HG03457 (cell line): ENCODE data around the gene C10orf90.

Experiments used
- ATAC-seq: cut with Tn5 transposase; IDR thresholded peaks from one replicate; pipeline ENCODE4 v1.9.1; 2021; ENCODE audit warnings: moderate number of reproducible peaks; ENCODE audit not compliant: unreplicated experiment

Gene C10orf90

DNA sequence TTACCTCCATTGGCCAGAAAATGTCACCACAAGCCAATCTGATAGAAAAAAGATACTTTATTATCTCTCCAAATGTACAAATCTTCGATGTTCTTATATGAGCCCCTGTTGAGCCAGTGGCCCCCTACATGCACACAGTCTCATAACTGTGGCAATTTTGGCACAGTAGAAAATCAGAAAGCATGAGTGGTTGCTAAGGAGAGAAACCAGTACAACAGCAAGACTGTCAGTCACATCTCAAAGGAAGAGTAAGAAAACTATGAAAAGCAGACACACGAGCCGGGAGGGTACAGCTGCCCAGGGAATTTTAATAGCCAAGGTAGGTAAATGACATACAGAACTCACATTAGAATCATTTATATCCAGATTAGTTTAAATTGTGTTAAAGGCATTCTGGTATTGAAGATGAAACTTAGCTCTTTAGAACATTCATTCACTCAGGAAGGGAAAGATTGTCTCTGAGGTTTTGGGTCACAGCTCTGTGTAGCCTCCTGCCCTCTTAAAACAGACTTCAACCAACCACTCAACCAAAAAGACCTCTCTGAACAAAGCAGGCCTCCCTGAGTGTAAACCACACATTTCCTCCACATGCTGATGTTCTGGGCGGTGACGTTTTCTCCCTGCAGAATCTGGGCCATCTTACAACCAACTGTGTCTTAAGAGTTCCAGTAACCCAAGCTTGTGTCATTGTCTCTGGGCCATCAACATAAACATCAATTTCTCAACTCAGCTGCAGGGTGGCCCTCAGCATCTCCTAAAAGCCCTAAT, 201.4 kb downstream of the C10orf90 start:
- ATAC-seq, result no peak

DNA sequence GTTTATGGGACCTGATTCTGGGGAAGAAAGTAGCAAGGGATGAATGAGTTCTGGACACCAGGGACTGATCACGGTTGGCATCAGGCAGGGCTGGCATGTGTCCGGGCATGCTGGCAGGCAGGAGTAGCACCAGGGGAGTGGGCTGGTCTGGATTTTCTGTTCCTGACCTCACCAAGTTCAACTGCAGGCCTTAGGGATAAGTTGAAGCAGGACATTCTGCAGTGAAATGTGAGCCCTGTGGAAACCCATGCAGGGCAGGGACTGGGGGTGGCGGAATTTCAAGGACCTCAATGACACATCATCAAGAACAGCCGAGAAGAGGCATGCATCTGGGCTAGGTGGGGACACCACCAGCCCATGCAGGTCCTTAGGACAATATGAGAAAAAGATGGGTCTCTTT, 202.0 kb downstream of the C10orf90 start:
- no peak for ATAC-seq

DNA sequence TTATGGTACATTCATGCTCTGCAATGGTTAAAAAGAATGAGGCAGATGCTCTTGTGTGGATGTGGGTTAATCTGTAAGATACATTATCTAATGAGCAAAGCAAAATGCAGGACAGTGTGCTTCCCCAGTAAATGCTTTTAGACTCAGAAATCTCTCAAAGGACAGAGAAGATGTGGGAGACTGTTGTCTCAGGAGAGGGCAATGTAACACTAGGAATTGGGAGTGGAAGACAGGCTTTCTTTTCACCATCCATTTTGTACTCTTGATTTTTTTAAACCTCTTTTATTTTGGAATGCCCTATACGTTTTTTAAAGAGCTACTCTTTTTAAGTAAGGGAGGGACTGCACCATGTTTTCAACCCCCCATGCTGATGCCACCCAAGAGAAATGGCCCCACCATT, 204.7 kb downstream of the C10orf90 start:
- no peak for ATAC-seq

DNA sequence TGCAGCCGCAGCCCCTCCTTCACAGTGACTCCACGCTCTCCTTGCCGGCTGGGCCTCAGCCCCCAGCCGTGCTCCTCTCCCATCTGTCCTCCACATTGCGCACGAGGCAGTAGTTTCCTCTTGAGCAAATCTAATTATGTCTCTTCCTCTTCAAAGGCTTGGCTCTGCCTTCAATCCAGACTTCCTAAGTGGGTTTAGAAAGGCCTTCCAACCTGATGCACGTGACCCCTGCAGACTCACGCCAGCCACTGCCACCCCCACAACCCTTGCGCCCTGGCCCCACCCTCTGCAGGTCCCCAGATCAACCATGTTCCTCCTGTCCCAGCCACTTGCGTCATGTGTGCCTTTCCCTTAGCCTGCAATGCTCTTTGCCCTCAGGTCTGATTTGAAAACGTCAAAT, 207.2 kb downstream of the C10orf90 start:
- ATAC-seq, result no peak

DNA sequence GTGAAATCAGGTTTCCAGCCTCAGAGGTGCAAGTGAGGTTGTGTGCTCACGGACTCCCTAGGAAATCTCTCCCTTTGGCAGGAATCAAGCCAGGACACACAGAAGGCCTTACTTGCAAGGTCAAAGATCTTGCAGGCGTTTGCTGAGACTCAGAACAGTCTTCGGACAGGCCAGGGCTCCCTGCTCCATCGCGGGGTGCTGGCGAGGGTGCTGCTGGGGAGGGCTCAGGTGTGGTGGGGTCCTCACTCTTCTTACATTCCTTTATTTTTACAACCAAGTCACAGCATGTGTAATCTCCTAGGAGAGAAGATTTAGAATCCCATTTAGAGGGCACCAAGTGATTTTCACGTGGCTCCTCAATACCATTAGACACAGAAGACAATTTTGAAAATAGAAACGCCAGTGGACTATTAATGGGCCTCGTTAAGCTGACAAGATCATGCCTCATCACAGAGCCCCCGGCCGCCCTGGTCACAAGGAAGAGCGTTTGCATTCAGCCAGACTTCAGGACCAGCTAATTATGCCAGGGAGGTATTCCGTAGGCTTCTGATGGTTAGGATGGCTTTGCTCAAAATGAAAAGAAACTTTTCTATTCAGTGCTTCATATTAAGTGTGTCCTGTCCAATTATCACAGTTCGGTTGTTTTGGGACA, 209.1 kb downstream of the C10orf90 start:
- ATAC-seq, result no peak

DNA sequence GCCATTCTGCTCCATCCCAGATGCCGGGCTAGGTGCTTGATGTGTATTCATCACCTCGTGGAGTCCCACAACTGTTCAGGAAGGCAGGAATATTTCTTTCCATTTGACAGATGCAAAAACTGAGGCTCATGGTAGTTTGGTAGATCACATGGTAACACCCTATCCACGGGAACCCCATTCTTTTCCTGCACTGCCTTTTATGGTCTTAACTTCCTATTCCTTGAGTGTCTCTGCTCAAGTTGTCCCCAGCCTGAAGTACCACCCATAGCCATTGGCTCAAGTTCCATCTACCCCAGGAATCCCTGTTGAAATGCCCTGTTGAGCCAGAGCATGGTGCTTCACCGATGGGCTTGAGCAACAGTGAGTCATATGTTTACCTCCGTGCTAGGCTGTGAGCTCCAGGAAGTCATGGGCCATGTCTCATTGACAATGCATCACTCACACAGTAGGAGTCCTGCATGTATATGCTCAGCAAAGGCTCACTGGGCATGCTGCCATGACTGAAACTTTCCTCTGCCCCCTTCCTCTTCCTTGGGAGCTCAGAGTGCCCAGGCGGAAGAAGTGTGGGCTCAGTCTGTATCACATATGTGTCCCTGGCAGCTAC, 210.5 kb downstream of the C10orf90 start:
- no peak for ATAC-seq

DNA sequence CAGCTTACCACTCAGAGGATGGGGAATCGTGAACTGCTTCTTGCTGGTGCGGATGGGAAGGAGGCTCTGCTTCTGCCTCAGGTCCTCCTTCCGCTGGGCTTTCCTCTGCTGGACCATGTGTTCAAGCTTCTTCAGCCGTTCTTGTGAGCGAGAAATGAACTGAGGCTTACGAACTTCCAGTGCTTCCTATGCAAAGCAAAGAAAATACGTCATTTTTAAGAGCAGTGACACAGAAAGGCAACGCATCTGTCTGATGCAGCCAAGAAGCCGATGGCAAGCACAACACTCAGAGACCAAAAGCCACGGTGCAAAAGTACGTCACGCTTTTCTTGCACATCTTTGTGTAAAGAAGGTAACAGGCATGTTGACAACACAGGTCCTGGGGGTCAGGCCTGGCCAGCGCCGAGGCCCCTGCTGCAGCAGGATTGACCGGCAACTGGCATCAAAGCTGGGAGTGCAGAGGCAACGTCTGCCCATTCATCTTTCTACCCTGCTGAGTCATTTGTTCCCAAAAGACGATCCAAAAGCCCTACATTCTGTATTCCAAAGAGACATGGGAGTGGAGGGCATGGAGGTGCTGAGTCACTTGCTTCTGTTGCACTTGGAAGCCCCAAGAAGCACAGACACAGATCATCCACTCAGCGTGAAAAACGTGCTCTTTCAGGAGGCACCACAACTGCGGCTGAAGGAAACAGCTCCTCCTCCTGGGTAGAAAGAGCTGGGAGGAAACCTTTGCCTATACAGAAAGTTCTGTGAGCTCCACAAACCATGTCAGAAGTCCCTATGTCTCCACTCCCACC, 211.3 kb downstream of the C10orf90 start:
- no peak for ATAC-seq

DNA sequence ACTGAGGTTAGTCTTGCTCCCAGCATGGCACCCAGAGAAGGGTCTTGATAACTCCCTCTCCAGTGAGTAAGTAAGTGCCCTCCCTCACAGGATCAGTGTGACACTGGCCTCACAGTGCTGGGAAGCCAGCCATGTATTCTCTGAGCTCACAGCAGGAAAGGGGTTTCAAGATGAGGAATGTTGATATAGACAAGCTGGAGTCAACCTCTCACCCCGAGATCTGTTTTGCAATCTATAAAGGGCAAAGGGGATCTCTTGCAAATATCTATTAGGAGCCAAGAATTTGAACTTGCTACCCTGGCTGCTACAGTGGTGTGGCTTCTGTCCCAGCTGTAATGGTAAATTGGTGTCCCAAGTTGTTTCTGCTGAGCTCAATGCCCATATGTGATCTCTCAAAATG, 212.0 kb downstream of the C10orf90 start:
- no peak for ATAC-seq

DNA sequence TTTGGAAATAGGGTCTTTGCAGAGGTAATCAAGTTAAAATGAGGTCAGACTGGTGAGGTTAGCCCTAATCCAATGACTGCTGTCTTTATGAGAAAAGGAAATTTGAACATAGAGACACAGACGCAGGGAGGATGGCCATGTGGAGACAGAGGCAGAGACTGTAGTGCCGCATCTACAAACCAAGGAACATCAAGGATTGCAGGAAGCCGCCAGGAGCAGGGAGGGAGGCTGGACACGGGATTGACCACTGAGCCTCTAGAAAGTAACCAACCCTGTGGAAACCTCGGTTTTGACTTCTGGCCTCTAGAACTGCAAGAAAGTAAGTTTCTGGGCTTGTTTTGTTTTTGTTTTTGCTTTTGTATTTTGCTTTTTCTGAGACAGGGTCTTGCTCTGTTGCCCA, 213.9 kb downstream of the C10orf90 start:
- ATAC-seq, result no peak

DNA sequence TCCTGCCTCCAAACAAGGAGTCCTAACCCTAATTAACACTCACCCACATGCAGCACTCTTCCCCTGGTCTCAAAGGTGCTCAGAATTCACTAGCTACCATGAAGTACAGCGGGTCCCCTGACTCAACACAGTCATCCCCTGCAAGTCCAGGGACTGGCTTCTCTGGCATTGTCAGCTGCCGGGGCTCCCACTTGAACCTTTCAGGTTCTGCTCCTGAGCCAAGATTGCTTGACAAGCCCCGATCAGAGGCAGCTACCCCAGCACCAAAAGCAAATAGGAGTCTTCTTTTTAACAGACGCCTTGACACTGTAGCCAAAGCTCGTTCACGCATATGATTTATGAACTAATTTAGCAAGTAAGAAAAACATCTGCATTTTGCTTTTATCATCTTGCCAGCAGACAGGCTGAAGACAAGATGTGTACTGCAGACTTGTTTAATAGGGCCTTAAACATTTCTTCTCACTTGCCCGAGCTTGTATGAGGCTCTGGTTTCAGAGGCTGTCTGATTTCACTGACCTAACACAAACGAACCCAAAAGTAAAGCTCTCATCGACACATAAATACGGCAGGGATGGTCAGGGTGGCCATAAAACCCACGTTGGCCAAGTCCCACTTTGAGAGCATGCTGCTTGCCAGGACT, 214.6 kb downstream of the C10orf90 start:
- ATAC-seq, result no peak

DNA sequence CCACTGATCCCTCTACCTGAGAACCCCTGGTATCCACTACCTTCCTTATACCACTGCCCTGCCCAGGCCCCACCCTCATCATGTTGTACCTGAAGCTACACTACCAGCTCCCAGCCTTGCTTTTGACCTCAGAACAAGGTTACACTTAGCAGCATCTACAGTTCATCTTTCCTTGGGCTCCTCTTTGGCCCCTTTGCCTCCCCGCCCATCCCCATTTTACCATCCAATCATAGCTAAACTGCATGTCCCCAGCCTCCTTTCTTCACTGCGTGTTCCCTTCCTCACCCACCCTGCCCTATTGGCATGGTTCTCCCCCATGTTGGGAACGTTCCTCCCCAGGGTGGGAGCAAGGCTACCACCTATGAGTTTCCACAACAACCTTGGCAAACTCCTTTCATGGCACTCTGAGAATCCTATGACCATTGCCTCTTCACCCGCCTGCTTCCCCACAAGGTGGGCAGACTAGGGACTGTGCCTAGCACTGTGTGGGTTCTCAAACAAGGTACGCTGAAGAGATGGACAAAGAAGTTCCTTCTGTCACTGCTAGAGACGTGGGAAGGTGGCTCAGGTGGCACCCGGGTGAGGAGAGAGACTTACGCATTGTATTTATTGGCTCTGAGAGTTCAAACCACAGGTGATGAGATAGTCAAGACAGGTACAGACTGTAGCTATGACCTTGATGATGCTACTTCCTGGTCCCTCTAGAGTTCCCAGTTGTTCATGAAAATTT, 215.3 kb downstream of the C10orf90 start:
- ATAC-seq, result no peak

DNA sequence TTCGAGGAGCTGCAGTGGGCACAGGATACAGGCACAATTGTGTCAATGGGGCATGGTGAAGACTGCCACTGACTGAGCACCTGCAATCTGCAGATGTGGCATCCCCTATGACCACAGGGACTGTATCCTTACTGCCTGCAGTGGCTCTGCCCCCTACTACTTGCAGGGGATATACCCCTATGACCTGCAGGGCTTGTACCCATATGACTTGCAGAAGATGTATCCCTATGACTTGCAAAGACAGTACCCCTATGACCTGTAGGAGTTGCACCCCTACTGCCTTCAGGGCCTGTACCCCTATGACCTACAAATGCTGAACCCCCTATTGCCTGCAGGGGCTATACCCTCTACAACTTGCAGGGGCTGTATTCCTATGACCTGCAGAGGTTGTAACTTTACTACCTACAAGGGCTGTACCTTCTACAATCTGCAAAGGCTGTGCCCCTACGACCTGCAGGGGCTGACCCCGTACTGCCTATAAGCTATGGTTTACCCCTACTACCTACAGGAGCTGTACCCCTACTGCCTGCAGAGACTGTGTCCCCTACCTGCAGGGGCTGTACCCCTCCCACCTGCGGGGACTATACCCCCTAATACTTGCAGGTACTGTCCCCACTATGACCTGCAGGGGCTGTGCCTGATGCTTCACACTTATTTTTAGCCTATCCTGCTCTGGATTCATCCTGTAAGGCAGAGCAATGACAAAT, 216.3 kb downstream of the C10orf90 start:
- ATAC-seq, result no peak

DNA sequence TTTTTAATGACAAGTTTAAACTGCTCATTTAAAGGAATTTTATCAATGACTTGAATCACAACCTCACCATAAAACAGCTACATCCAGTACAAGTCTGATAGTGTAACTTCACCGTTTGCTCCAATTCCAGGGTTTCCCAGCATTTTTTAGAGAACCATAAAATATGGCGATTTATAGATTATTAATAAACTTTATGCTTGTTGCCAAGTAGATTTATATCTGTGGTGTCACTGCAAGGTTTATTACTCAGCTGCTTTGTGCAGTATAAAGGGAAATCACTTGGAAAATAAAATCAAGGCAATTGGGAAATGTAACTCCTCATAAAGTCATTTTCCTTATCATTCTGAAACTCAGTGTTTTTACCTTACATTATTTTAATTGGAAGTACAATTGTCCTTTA, 218.2 kb downstream of the C10orf90 start:
- no peak for ATAC-seq

DNA sequence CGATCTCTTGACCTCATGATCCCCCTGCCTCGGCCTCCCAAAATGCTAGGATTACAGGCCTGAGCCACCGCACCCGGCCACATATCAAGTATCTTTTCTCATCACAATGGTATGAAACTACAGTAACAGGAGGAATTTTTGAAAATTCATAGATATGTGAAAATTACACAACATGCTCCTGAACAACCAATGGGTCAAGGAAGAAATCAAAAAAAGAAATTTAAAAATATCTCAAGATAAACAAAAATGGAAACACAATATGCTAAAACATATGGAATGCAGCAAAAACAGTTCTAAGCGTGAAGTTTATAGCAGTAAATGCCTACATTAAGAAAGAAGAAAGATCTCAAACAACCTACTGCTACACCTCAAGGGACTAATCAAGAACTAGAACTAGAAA, 222.4 kb downstream of the C10orf90 start:
- no peak for ATAC-seq

DNA sequence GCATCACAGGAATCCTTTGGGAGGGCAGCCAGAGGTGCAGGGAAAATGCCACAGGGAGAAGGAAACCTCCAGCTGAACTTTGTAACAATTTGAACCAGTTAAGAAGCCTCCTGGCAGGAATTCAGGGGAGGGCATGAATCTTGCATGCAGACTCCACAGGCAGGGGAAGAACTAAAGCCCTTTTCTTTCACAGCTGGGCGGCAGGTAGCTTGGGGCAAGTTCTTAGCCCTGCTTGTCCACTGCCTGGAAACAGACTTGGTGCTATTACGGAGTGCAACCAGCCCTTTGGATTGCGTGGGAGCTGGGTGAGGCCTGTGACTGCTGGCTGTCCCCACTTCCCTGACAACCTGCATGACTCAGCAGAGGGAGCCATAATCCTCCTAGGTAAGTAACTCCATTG, 230.6 kb downstream of the C10orf90 start:
- no peak for ATAC-seq

DNA sequence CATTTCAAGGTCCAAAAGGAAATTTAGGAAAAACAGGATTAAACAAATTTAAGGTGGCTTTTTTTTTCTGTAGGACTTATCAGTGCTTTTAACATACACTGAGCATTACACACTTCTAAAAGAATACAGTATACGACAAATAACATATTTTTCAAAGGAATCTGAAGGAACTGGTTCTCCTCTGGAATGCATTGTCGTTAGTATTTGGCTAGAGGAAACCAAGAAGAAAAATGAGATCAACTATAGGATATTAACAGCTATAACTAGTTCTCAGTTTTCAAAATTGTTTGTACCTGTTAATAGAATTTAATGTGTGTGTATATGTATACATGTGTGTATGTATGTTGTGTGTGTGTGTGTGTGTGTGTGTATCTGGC, 232.1 kb downstream of the C10orf90 start:
- no peak for ATAC-seq

DNA sequence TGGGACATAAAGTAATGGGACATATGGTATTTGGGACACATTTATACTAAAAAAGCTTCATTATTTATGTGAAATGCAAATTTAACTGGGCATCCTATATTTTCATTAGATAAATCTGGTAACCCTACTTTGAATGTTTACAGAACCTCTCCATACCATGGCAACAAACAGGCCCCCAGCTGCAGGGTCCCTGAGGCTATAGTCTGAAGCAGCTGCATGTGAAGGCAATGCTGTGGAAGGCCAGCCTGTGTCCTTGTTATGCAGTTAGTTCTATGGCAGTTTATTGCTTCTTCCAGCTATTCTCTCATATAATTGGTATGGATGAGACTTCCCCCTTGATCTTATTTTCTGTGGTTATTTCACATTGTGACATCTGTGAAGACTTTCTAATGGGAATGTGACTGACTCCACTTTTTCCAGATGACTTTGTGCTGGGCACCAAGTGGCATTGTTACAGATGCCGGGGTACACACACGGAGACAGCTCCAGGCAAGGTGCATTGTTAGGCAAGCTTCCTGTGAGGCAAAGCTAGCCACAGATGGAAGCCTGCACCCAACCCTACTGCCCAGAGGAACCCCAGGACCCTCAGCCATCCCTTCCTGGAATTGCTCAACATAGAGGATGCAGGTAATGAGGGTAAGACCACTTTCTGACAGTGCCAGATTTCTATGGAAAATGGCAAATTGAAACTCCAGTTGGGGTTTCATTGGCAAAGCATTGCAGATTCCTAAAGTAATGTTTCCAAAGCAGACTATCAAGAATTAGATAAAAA, 232.7 kb downstream of the C10orf90 start:
- no peak for ATAC-seq

DNA sequence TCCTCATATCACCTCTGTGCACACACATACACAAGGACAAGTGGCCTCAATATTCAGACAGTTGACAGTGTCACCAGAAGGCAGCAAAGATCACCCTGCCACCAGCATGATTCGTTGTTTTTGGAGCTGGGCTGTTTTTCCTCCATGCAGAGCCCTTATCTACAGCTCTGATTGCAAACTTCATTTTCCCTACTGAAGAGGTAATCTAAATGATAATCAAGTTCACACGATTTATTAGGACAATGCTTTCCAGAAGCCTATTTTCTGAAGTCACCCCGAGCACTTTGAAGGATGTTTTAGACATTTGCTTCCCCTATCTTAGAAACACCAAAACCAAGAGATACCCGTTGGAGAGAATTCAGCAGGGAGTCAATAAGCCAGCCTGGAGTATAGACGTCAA, 236.3 kb downstream of the C10orf90 start:
- ATAC-seq, result no peak

DNA sequence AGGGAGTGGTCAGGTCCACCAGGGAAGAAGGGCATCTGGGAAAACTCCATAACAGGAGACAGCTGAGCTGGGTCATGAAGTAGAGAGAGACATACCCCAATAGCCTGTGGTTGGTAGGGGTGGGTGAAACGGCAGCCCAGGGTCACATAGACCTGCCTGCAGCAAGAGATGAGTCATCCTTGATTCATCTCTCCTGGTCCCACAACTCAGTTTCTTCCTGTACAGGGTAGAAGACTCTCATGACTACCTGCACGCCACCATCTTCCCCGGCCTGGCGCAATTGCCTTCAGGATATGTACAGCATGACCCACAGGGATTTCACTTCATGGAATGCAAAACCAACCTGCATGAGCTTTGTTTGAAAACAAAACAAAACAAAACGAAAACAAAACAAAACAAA, 237.1 kb downstream of the C10orf90 start:
- no peak for ATAC-seq
